H1 (cell line): Measurements from ENCODE around the gene COL16A1. TPM values are rescaled to one million over a fixed set of nuclear protein-coding genes. Genes with fewer than 3 reads are reported as not detected.

ENCODE experiments used
- CTCF ChIA-PET: fragments of 300-600 bp; sonication (Branson Sonifier 250); formaldehyde crosslinking; loops from one replicate; lab custom pipeline; 2021; ENCODE audit not compliant: partially characterized antibody; lab: Charles Lee
- POLR2A ChIA-PET: fragments of 300-600 bp; sonication (Branson Sonifier 250); formaldehyde crosslinking; loops from one replicate; lab custom pipeline; 2021; ENCODE audit warnings: inconsistent platforms; ENCODE audit not compliant: partially characterized antibody; lab: Charles Lee
- DNase-seq, 2 experiments: peaks; one replicate each; pipeline versions ENCODE4 v3.0.0 to v3.0.0-alpha.2; 2010 to 2022; ENCODE audit warnings: low spot score in 2 of 2, low read depth in 1 of 2, mixed read lengths in 1 of 2
- FAIRE-seq: peaks from 2 replicates; lab custom pipeline; 2011; peaks lifted over from hg19 to GRCh38; lab: Jason Lieb, UNC
- H2AFZ ChIP-seq: 2 replicates; pipeline ENCODE4 v1.8.1; 2012; ENCODE audit warnings: low read length, inconsistent platforms
- H2AK5ac ChIP-seq: 2 replicates; pipeline ENCODE4 v1.6.1; 2013; ENCODE audit warnings: low read depth, low read length
- H2BK120ac ChIP-seq: replicated peaks from 2 replicates; pipeline ENCODE3; 2013; ENCODE audit warnings: low read depth, low read length, inconsistent platforms
- H2BK12ac ChIP-seq: 2 replicates; pipeline ENCODE4 v1.6.1; 2013; ENCODE audit warnings: low read depth, low read length
- H2BK15ac ChIP-seq: 2 replicates; pipeline ENCODE4 v1.6.1; 2013; ENCODE audit warnings: low read length
- H2BK20ac ChIP-seq: 2 replicates; pipeline ENCODE4 v1.6.1; 2013; ENCODE audit warnings: low read length
- H2BK5ac ChIP-seq: 2 replicates; pipeline ENCODE4 v1.6.1; 2013; ENCODE audit warnings: low read depth, low read length
- H3K14ac ChIP-seq: 2 replicates; pipeline ENCODE4 v1.6.1; 2013; ENCODE audit warnings: inconsistent platforms; ENCODE audit not compliant: insufficient read length
- H3K18ac ChIP-seq: 2 replicates; pipeline ENCODE4 v1.6.1; 2013; ENCODE audit warnings: low read length; ENCODE audit errors: extremely low read depth
- H3K23ac ChIP-seq: 2 replicates; pipeline ENCODE4 v1.6.1; 2013; ENCODE audit warnings: inconsistent platforms; ENCODE audit not compliant: insufficient read length
- H3K23me2 ChIP-seq: 2 replicates; pipeline ENCODE4 v1.6.1; 2013; ENCODE audit warnings: low read depth, low read length
- H3K27ac ChIP-seq: 2 replicates; pipeline ENCODE4 v1.6.1; 2011; ENCODE audit warnings: low read depth, low read length, inconsistent platforms
- H3K27me3 ChIP-seq, 4 experiments: replicated peaks in 1 of 4; 1 replicate in 1 of 4; 2 replicates in 3 of 4; pipeline versions ENCODE4 v1.6.1 to v1.8.1; 2011 to 2013; ENCODE audit warnings: low read length in 3 of 4, mild to moderate bottlenecking in 3 of 4, inconsistent platforms in 2 of 4, mixed read lengths in 2 of 4, moderate library complexity in 1 of 4; ENCODE audit not compliant: control insufficient read depth in 3 of 4, insufficient read depth in 3 of 4; ENCODE audit errors: extremely low read depth in 1 of 4
- H3K36me3 ChIP-seq, 4 experiments: 2 replicates each; pipeline versions ENCODE4 v1.6.1 to v1.8.1; 2011 to 2013; ENCODE audit warnings: mild to moderate bottlenecking in 4 of 4, low read length in 3 of 4, moderate library complexity in 2 of 4, control low read depth in 1 of 4, inconsistent platforms in 1 of 4; ENCODE audit not compliant: insufficient read depth in 4 of 4, control insufficient read depth in 2 of 4
- H3K4ac ChIP-seq: replicated peaks from 2 replicates; pipeline ENCODE3; 2013; ENCODE audit warnings: low read length, low read depth, mixed read lengths, inconsistent platforms; ENCODE audit not compliant: insufficient read length
- H3K4me1 ChIP-seq, 4 experiments: replicated peaks in 1 of 4; 1 replicate in 1 of 4; 2 replicates in 3 of 4; pipeline versions ENCODE4 v1.6.1 to v1.8.1; 2011 to 2013; ENCODE audit warnings: low read length in 3 of 4, inconsistent platforms in 2 of 4, mixed read lengths in 1 of 4; ENCODE audit not compliant: insufficient read depth in 4 of 4, control insufficient read depth in 3 of 4
- H3K4me2 ChIP-seq, 2 experiments: 2 replicates each; pipeline versions ENCODE4 v1.6.1 to v1.8.1; 2011 to 2013; ENCODE audit warnings: low read depth in 2 of 2, low read length in 2 of 2, control low read depth in 1 of 2, inconsistent platforms in 1 of 2, mild to moderate bottlenecking in 1 of 2; ENCODE audit not compliant: insufficient read depth in 1 of 2
- H3K4me3 ChIP-seq, 4 experiments: fragments of 200-600, 300-600 bp in 1 of 4; sonication (generic), shearing (Covaris generic), sonication (Bioruptor Twin) in 1 of 4; 2 replicates each; pipeline versions ENCODE4 v1.5.1 to v1.8.1; 2011 to 2016; ENCODE audit warnings: low read length in 4 of 4, low read depth in 3 of 4, control low read depth in 2 of 4, inconsistent platforms in 2 of 4, mild to moderate bottlenecking in 2 of 4, mixed read lengths in 1 of 4, moderate library complexity in 1 of 4; ENCODE audit not compliant: insufficient read depth in 2 of 4; ENCODE audit errors: extremely low read depth in 1 of 4
- H3K56ac ChIP-seq: replicated peaks from 2 replicates; pipeline ENCODE3; 2013; ENCODE audit warnings: low read depth, mild to moderate bottlenecking, mixed read lengths, low read length, inconsistent platforms; ENCODE audit not compliant: insufficient read length
- H3K79me1 ChIP-seq: 2 replicates; pipeline ENCODE4 v1.6.1; 2013; ENCODE audit warnings: low read depth, low read length, control low read depth
- H3K79me2 ChIP-seq, 2 experiments: 2 replicates each; pipeline versions ENCODE4 v1.6.1 to v1.8.1; 2012 to 2013; ENCODE audit warnings: low read length in 2 of 2, mild to moderate bottlenecking in 2 of 2, inconsistent platforms in 1 of 2; ENCODE audit not compliant: insufficient read depth in 2 of 2, control insufficient read depth in 1 of 2
- H3K9ac ChIP-seq, 4 experiments: replicated peaks in 1 of 4; 1 replicate in 1 of 4; 2 replicates in 3 of 4; pipeline versions ENCODE4 v1.6.1 to v1.8.1; 2011 to 2013; ENCODE audit warnings: low read depth in 3 of 4, low read length in 3 of 4, control low read depth in 2 of 4, mild to moderate bottlenecking in 2 of 4, moderate library complexity in 2 of 4, inconsistent platforms in 1 of 4; ENCODE audit errors: extremely low read depth in 1 of 4
- H3K9me3 ChIP-seq, 2 experiments: 2 replicates each; pipeline versions ENCODE4 v1.6.1 to v1.8.1; 2012 to 2013; ENCODE audit warnings: mild to moderate bottlenecking in 2 of 2, moderate library complexity in 2 of 2, control low read depth in 1 of 2, inconsistent platforms in 1 of 2, low read depth in 1 of 2, low read length in 1 of 2, mixed read lengths in 1 of 2; ENCODE audit not compliant: insufficient read depth in 2 of 2
- H4K20me1 ChIP-seq, 2 experiments: replicated peaks in 1 of 2; 2 replicates each; pipeline versions ENCODE3 to v1.8.1; 2011 to 2013; ENCODE audit warnings: inconsistent platforms in 2 of 2, low read length in 2 of 2, mild to moderate bottlenecking in 1 of 2; ENCODE audit not compliant: insufficient read depth in 2 of 2, control insufficient read depth in 1 of 2
- H4K5ac ChIP-seq: 2 replicates; pipeline ENCODE4 v1.6.1; 2013; ENCODE audit warnings: low read length, low read depth, mixed read lengths, inconsistent platforms; ENCODE audit not compliant: insufficient read length
- H4K8ac ChIP-seq: 2 replicates; pipeline ENCODE4 v1.8.0; 2013; ENCODE audit warnings: mild to moderate bottlenecking, moderate library complexity, low read length, inconsistent platforms; ENCODE audit not compliant: insufficient read depth; ENCODE audit errors: extremely low read depth
- H4K91ac ChIP-seq: replicated peaks from 2 replicates; pipeline ENCODE3; 2013; ENCODE audit warnings: low read length, mixed read lengths, inconsistent platforms; ENCODE audit not compliant: insufficient read length
- ATF2 ChIP-seq: IDR thresholded peaks from 2 replicates; pipeline ENCODE4 v1.6.1; 2012; ENCODE audit warnings: low read length, inconsistent platforms
- EZH2 ChIP-seq: fragments of 200-600 bp; sonication (generic); IDR thresholded peaks from 2 replicates; pipeline ENCODE4 v1.7.1; 2012; ENCODE audit warnings: low read depth, mild to moderate bottlenecking, moderate library complexity, low read length, inconsistent platforms; ENCODE audit not compliant: severe bottlenecking
- GABPA ChIP-seq: IDR thresholded peaks from 2 replicates; pipeline ENCODE4 v1.6.1; 2011; ENCODE audit warnings: mild to moderate bottlenecking, low read length, moderate library complexity, borderline replicate concordance; ENCODE audit not compliant: insufficient read depth
- JUN ChIP-seq: IDR thresholded peaks from 2 replicates; pipeline ENCODE4 v1.6.1; 2011; ENCODE audit warnings: low read depth, mild to moderate bottlenecking, improper control_type of control experiment, low read length
- JUND ChIP-seq: IDR thresholded peaks from 2 replicates; pipeline ENCODE4 v1.6.1; 2011; ENCODE audit warnings: mild to moderate bottlenecking, improper control_type of control experiment, low read length
- KDM4A ChIP-seq: IDR thresholded peaks from one replicate; pipeline ENCODE4 v1.7.1; 2012; ENCODE audit warnings: low read depth, mild to moderate bottlenecking, moderate library complexity, low read length, inconsistent platforms; ENCODE audit not compliant: severe bottlenecking
- SIX5 ChIP-seq: IDR thresholded peaks from 2 replicates; pipeline ENCODE4 v1.6.1; 2011; ENCODE audit warnings: mild to moderate bottlenecking, low read depth, low read length
- SRF ChIP-seq: IDR thresholded peaks from 2 replicates; pipeline ENCODE4 v1.6.1; 2011; ENCODE audit warnings: mild to moderate bottlenecking, low read depth, low read length, moderate library complexity
- SUZ12 ChIP-seq: fragments of 200-600 bp; sonication (generic); IDR thresholded peaks from 2 replicates; pipeline ENCODE4 v1.6.1; 2012; ENCODE audit warnings: mild to moderate bottlenecking, inconsistent platforms, low read length, moderate library complexity, mixed read lengths
- USF2 ChIP-seq: IDR thresholded peaks from 2 replicates; pipeline ENCODE4 v1.6.1; 2011; ENCODE audit warnings: low read length, improper control_type of control experiment
- YY1 ChIP-seq: IDR thresholded peaks from 2 replicates; pipeline ENCODE4 v1.6.1; 2011; ENCODE audit warnings: low read depth, mild to moderate bottlenecking, low read length
- WGBS, 2 experiments: shearing (Covaris generic) in 1 of 2; methylation state at CpG; one replicate each; pipeline versions ENCODE4 v1.1.6 to v1.1.7; 2013 to 2015; ENCODE audit warnings: low lambda C conversion rate in 2 of 2, mixed read lengths in 2 of 2, inconsistent platforms in 1 of 2, low coverage in 1 of 2, missing lambda C conversion rate in 1 of 2; ENCODE audit not compliant: insufficient replicate concordance in 2 of 2, insufficient coverage in 1 of 2, insufficient read length in 1 of 2; ENCODE audit errors: extremely low coverage in 1 of 2, missing lambda C conversion rate in 1 of 2; 5-methylcytosine and 5-hydroxymethylcytosine counted together
- polyA plus RNA-seq, 7 experiments: library from polyadenylated mRNA; depleted of rRNA in 3 of 7; stranded (reverse) in 5 of 7; unstranded in 2 of 7; fragments of >200 nt in 5 of 7; fragments of 200-250 nt in 2 of 7; gene quantifications; 1 replicate in 5 of 7; 2 replicates in 1 of 7; 4 replicates in 1 of 7; pipeline versions ENCODE4 v1.2.1 to v1.2.3, GENCODE V29; 2011 to 2013; ENCODE audit warnings: missing spikeins in 2 of 7, mixed read lengths in 2 of 7
- total RNA-seq: library from RNA; stranded (reverse); fragmentation: NEBNext Ultra II Directional; extraction: Animal tissue kit (Norgen Biotek cat#: 25700); gene quantifications from 2 replicates; pipeline ENCODE4 v1.2.1, GENCODE V29; 2021

The COL16A1 gene
- total and polyA plus RNA-seq, 2 of the 8 experiments (the other 6 are each of a cell fraction or from before 2014, with no cell fraction given), result 2.0 to 10.5 TPM

- H4K91ac ChIP-seq, result no peak overlapping the region
- no peaks in the 10 kb centered on the region for H3K27me3 ChIP-seq
- POLR2A ChIA-PET, result no interaction called here
- H3K9ac ChIP-seq, result no peak overlapping the region
- no peak overlapping the region for H3K14ac ChIP-seq
- no peak overlapping the region for H2AK5ac ChIP-seq
- DNase-seq, result no peak
- H4K20me1 ChIP-seq, result peaks cover 0 to 1% of the 10 kb centered on the region in 2 experiments
- no peak overlapping the region for H2BK15ac ChIP-seq
- H3K79me2 ChIP-seq, result no peaks in the 10 kb centered on the region
- H2BK5ac ChIP-seq, result no peak overlapping the region
- FAIRE-seq, result no peak
- H3K56ac ChIP-seq, result no peak overlapping the region
- H3K4me1 ChIP-seq, result no peaks in the 10 kb centered on the region; a peak in 1 of 7 replicates
- H3K23me2 ChIP-seq, result no peaks in the 10 kb centered on the region
- no peak overlapping the region for H2BK20ac ChIP-seq
- H2BK120ac ChIP-seq, result no peak overlapping the region
- no peak overlapping the region for H3K23ac ChIP-seq
- H2AFZ ChIP-seq, result no peak overlapping the region
- no peak overlapping the region for H3K27ac ChIP-seq
- H3K4me2 ChIP-seq, result no peak overlapping the region
- no peak overlapping the region for H4K5ac ChIP-seq
- no peak overlapping the region for H3K18ac ChIP-seq
- no peak overlapping the region for H3K4ac ChIP-seq
- H4K8ac ChIP-seq, result no peak overlapping the region
- CTCF ChIA-PET, result interaction anchor here (1.6 to 12.9 kb wide), 2 partner anchors 15 to 17 kb away, joined by 15 to 146 read pairs; no protein-coding TSS in a partner anchor
- no peaks in the 10 kb centered on the region for H3K9me3 ChIP-seq
- H2BK12ac ChIP-seq, result no peak overlapping the region
- H3K4me3 ChIP-seq, result no peak overlapping the region
- no peaks in the 10 kb centered on the region for H3K79me1 ChIP-seq
- H3K36me3 ChIP-seq, result peaks cover 0 to 6% (median 0%) of the 10 kb centered on the region in 4 experiments; a peak in 2 of 8 replicates
- WGBS, 2 experiments, result 80% methylated on average over 11 of the region's 12 CpGs; no CpG with 5 or more reads in 1 of the 2 experiments
- TF ChIP-seq SIX5 (no peak), YY1 (no peak), EZH2 (no peak), JUND (no peak), GABPA (no peak), JUN (no peak), SRF (no peak), ATF2 (no peak), KDM4A (no peak), SUZ12 (no peak), USF2 (no peak)
Measured at GRCh38 chr1:31731049-31731565, 27.3 kb upstream of the COL16A1 start.
